ENCODE data around the gene FBRS.

FBRS gene

DNA sequence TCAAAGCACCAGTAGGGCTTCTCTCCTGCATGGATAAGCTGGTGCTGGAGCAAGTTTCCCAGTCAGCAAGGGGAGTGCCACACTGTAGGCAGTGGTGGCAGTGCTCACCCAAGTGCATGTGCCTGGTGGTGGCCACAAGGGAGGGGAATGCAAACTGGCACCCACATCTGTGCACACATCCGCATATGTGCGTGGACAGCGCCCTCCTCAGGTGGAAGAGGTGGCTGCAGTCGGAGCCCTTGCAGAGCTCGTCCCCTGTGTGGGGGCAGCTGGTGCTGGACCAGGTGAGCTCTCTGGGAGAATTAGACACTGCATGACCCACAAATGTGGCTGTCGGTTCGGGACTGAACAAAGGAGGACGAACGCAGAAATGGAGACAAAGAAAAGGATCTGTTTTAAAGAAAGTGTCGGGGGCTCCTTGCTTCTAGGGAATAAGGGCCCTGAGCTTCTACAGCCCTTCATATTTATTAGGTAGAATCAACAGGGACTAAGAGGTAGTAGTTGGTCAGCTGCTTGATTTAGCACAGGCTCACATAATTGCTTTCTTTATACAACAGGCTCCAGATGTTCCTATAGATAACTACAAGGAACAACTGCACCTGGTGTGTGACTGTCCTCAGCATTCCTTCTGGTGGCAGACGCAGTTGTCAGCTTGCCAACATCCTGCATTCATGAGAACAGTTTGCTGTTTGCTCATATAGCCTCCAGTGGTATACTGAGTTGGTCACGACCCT lies 42.7 kb upstream of the FBRS start (continued):
- TF ChIP-seq, protein P1, sequence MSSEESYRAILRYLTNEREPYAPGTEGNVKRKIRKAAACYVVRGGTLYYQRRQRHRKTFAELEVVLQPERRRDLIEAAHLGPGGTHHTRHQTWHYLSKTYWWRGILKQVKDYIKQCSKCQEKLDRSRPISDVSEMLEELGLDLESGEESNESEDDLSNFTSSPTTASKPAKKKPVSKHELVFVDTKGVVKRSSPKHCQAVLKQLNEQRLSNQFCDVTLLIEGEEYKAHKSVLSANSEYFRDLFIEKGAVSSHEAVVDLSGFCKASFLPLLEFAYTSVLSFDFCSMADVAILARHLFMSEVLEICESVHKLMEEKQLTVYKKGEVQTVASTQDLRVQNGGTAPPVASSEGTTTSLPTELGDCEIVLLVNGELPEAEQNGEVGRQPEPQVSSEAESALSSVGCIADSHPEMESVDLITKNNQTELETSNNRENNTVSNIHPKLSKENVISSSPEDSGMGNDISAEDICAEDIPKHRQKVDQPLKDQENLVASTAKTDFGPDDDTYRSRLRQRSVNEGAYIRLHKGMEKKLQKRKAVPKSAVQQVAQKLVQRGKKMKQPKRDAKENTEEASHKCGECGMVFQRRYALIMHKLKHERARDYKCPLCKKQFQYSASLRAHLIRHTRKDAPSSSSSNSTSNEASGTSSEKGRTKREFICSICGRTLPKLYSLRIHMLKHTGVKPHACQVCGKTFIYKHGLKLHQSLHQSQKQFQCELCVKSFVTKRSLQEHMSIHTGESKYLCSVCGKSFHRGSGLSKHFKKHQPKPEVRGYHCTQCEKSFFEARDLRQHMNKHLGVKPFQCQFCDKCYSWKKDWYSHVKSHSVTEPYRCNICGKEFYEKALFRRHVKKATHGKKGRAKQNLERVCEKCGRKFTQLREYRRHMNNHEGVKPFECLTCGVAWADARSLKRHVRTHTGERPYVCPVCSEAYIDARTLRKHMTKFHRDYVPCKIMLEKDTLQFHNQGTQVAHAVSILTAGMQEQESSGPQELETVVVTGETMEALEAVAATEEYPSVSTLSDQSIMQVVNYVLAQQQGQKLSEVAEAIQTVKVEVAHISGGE (tag by site-specific recombination; conservative IDR thresholded peaks at IDR 0.05; ENCODE audit: low read depth) = peak; percentile 41; the same call in 1 of the 2 replicates
- peak; percentile 92 for TF ChIP-seq ZNF654 (tag by site-specific recombination; IDR thresholded peaks at IDR 0.05; ENCODE audit: low read depth)
- no peak for TF ChIP-seq ZNF292 (tag by site-specific recombination; IDR thresholded peaks at IDR 0.05; ENCODE audit: borderline replicate concordance, low read depth)
- TF ChIP-seq WT1 (tag by site-specific recombination; IDR thresholded peaks at IDR 0.05) = peak; percentile 17; the same call in 1 of the 2 replicates
- peak; percentile 49; the same call in 1 of the 2 replicates for TF ChIP-seq ZNF391 (tag by site-specific recombination; IDR thresholded peaks at IDR 0.05; ENCODE audit: borderline replicate concordance, low read depth)
- TF ChIP-seq, protein P2, sequence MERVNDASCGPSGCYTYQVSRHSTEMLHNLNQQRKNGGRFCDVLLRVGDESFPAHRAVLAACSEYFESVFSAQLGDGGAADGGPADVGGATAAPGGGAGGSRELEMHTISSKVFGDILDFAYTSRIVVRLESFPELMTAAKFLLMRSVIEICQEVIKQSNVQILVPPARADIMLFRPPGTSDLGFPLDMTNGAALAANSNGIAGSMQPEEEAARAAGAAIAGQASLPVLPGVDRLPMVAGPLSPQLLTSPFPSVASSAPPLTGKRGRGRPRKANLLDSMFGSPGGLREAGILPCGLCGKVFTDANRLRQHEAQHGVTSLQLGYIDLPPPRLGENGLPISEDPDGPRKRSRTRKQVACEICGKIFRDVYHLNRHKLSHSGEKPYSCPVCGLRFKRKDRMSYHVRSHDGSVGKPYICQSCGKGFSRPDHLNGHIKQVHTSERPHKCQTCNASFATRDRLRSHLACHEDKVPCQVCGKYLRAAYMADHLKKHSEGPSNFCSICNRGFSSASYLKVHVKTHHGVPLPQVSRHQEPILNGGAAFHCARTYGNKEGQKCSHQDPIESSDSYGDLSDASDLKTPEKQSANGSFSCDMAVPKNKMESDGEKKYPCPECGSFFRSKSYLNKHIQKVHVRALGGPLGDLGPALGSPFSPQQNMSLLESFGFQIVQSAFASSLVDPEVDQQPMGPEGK (tag by site-specific recombination; IDR thresholded peaks at IDR 0.05) = peak; percentile 71
- TF ChIP-seq, protein P3, sequence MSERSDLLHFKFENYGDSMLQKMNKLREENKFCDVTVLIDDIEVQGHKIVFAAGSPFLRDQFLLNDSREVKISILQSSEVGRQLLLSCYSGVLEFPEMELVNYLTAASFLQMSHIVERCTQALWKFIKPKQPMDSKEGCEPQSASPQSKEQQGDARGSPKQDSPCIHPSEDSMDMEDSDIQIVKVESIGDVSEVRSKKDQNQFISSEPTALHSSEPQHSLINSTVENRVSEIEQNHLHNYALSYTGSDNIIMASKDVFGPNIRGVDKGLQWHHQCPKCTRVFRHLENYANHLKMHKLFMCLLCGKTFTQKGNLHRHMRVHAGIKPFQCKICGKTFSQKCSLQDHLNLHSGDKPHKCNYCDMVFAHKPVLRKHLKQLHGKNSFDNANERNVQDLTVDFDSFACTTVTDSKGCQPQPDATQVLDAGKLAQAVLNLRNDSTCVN (tag by site-specific recombination; optimal IDR thresholded peaks at IDR 0.05) = peak; percentile 27
- TF ChIP-seq, protein P4, sequence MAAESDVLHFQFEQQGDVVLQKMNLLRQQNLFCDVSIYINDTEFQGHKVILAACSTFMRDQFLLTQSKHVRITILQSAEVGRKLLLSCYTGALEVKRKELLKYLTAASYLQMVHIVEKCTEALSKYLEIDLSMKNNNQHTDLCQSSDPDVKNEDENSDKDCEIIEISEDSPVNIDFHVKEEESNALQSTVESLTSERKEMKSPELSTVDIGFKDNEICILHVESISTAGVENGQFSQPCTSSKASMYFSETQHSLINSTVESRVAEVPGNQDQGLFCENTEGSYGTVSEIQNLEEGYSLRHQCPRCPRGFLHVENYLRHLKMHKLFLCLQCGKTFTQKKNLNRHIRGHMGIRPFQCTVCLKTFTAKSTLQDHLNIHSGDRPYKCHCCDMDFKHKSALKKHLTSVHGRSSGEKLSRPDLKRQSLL (tag by site-specific recombination; IDR thresholded peaks at IDR 0.05) = no peak
- TF ChIP-seq, protein P5, sequence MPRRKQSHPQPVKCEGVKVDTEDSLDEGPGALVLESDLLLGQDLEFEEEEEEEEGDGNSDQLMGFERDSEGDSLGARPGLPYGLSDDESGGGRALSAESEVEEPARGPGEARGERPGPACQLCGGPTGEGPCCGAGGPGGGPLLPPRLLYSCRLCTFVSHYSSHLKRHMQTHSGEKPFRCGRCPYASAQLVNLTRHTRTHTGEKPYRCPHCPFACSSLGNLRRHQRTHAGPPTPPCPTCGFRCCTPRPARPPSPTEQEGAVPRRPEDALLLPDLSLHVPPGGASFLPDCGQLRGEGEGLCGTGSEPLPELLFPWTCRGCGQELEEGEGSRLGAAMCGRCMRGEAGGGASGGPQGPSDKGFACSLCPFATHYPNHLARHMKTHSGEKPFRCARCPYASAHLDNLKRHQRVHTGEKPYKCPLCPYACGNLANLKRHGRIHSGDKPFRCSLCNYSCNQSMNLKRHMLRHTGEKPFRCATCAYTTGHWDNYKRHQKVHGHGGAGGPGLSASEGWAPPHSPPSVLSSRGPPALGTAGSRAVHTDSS (tag by site-specific recombination; IDR thresholded peaks at IDR 0.05) = no peak
- TF ChIP-seq, protein P6, sequence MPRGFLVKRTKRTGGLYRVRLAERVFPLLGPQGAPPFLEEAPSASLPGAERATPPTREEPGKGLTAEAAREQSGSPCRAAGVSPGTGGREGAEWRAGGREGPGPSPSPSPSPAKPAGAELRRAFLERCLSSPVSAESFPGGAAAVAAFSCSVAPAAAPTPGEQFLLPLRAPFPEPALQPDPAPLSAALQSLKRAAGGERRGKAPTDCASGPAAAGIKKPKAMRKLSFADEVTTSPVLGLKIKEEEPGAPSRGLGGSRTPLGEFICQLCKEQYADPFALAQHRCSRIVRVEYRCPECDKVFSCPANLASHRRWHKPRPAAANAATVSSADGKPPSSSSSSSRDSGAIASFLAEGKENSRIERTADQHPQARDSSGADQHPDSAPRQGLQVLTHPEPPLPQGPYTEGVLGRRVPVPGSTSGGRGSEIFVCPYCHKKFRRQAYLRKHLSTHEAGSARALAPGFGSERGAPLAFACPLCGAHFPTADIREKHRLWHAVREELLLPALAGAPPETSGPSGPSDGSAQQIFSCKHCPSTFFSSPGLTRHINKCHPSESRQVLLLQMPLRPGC (tag by site-specific recombination; IDR thresholded peaks at IDR 0.05) = 0 out of 2 replicates have a peak, but pooled peaks have one; percentile 17
- TF ChIP-seq HOXA7 (CRISPR knock-in tag; IDR thresholded peaks at IDR 0.05; ENCODE audit: borderline replicate concordance) = no peak
- TF ChIP-seq, protein P7, sequence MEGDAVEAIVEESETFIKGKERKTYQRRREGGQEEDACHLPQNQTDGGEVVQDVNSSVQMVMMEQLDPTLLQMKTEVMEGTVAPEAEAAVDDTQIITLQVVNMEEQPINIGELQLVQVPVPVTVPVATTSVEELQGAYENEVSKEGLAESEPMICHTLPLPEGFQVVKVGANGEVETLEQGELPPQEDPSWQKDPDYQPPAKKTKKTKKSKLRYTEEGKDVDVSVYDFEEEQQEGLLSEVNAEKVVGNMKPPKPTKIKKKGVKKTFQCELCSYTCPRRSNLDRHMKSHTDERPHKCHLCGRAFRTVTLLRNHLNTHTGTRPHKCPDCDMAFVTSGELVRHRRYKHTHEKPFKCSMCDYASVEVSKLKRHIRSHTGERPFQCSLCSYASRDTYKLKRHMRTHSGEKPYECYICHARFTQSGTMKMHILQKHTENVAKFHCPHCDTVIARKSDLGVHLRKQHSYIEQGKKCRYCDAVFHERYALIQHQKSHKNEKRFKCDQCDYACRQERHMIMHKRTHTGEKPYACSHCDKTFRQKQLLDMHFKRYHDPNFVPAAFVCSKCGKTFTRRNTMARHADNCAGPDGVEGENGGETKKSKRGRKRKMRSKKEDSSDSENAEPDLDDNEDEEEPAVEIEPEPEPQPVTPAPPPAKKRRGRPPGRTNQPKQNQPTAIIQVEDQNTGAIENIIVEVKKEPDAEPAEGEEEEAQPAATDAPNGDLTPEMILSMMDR (tag by site-specific recombination; IDR thresholded peaks at IDR 0.05) = peak; percentile 95
- TF ChIP-seq, protein P8, sequence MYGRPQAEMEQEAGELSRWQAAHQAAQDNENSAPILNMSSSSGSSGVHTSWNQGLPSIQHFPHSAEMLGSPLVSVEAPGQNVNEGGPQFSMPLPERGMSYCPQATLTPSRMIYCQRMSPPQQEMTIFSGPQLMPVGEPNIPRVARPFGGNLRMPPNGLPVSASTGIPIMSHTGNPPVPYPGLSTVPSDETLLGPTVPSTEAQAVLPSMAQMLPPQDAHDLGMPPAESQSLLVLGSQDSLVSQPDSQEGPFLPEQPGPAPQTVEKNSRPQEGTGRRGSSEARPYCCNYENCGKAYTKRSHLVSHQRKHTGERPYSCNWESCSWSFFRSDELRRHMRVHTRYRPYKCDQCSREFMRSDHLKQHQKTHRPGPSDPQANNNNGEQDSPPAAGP (tag by site-specific recombination; IDR thresholded peaks at IDR 0.05) = peak; percentile 50; the same call in 1 of the 2 replicates
- no peak for TF ChIP-seq ZBTB48 (tag by site-specific recombination; IDR thresholded peaks at IDR 0.05)
- no peak for TF ChIP-seq SCRT2 (tag by site-specific recombination; IDR thresholded peaks at IDR 0.05)
- TF ChIP-seq, protein P9, sequence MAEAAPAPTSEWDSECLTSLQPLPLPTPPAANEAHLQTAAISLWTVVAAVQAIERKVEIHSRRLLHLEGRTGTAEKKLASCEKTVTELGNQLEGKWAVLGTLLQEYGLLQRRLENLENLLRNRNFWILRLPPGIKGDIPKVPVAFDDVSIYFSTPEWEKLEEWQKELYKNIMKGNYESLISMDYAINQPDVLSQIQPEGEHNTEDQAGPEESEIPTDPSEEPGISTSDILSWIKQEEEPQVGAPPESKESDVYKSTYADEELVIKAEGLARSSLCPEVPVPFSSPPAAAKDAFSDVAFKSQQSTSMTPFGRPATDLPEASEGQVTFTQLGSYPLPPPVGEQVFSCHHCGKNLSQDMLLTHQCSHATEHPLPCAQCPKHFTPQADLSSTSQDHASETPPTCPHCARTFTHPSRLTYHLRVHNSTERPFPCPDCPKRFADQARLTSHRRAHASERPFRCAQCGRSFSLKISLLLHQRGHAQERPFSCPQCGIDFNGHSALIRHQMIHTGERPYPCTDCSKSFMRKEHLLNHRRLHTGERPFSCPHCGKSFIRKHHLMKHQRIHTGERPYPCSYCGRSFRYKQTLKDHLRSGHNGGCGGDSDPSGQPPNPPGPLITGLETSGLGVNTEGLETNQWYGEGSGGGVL (tag by site-specific recombination; IDR thresholded peaks at IDR 0.05) = no peak
- TF ChIP-seq ZNF629 (tag by site-specific recombination; IDR thresholded peaks at IDR 0.05) = no peak
- TF ChIP-seq ZNF121 (tag by site-specific recombination; IDR thresholded peaks at IDR 0.05) = no peak
- TF ChIP-seq, protein P10, sequence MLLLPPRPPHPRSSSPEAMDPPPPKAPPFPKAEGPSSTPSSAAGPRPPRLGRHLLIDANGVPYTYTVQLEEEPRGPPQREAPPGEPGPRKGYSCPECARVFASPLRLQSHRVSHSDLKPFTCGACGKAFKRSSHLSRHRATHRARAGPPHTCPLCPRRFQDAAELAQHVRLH (tag by site-specific recombination; IDR thresholded peaks at IDR 0.05) = peak; percentile 67; the same call in 1 of the 2 replicates
- TF ChIP-seq ZNF354C (tag by site-specific recombination; IDR thresholded peaks at IDR 0.05; ENCODE audit: borderline replicate concordance, low read depth) = no peak
- 0 out of 2 replicates have a peak, but pooled peaks have one; percentile 30 for TF ChIP-seq ZNF677 (tag by site-specific recombination; IDR thresholded peaks at IDR 0.05)

Measured in HEK293 (cell line).